ENCODE results near the gene CCDC15.

CCDC15 gene

GRCh38 chr11:125001079-125001778 lies 47.2 kb downstream of the CCDC15 start:
- ATAC-seq = no peak

GRCh38 chr11:125001849-125002248 lies 47.8 kb downstream of the CCDC15 start:
- TF ChIP-seq TOX (CRISPR knock-in tag; IDR thresholded peaks at IDR 0.05; ENCODE audit: borderline replicate concordance) = no peak
- TF ChIP-seq TCF4 (CRISPR knock-in tag; IDR thresholded peaks at IDR 0.05; ENCODE audit: borderline replicate concordance) = no peak
- no peak for TF ChIP-seq ZNF8 (CRISPR knock-in tag; IDR thresholded peaks at IDR 0.05)
- TF ChIP-seq ARNTL (CRISPR knock-in tag; IDR thresholded peaks at IDR 0.05; ENCODE audit: borderline replicate concordance, low read depth) = no peak
- TF ChIP-seq CSDC2 (CRISPR knock-in tag; IDR thresholded peaks at IDR 0.05) = no peak
- TF ChIP-seq ZFP3 (CRISPR knock-in tag; IDR thresholded peaks at IDR 0.05) = no peak
- no peak for TF ChIP-seq GLIS3 (CRISPR knock-in tag; IDR thresholded peaks at IDR 0.05)
- TF ChIP-seq, protein P1, sequence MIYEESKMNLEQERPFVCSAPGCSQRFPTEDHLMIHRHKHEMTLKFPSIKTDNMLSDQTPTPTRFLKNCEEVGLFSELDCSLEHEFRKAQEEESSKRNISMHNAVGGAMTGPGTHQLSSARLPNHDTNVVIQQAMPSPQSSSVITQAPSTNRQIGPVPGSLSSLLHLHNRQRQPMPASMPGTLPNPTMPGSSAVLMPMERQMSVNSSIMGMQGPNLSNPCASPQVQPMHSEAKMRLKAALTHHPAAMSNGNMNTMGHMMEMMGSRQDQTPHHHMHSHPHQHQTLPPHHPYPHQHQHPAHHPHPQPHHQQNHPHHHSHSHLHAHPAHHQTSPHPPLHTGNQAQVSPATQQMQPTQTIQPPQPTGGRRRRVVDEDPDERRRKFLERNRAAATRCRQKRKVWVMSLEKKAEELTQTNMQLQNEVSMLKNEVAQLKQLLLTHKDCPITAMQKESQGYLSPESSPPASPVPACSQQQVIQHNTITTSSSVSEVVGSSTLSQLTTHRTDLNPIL (CRISPR knock-in tag; IDR thresholded peaks at IDR 0.05; ENCODE audit: low read depth) = no peak
- TF ChIP-seq, protein P2, sequence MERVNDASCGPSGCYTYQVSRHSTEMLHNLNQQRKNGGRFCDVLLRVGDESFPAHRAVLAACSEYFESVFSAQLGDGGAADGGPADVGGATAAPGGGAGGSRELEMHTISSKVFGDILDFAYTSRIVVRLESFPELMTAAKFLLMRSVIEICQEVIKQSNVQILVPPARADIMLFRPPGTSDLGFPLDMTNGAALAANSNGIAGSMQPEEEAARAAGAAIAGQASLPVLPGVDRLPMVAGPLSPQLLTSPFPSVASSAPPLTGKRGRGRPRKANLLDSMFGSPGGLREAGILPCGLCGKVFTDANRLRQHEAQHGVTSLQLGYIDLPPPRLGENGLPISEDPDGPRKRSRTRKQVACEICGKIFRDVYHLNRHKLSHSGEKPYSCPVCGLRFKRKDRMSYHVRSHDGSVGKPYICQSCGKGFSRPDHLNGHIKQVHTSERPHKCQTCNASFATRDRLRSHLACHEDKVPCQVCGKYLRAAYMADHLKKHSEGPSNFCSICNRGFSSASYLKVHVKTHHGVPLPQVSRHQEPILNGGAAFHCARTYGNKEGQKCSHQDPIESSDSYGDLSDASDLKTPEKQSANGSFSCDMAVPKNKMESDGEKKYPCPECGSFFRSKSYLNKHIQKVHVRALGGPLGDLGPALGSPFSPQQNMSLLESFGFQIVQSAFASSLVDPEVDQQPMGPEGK (CRISPR knock-in tag; IDR thresholded peaks at IDR 0.05; ENCODE audit: borderline replicate concordance) = no peak
- TF ChIP-seq, protein P3, sequence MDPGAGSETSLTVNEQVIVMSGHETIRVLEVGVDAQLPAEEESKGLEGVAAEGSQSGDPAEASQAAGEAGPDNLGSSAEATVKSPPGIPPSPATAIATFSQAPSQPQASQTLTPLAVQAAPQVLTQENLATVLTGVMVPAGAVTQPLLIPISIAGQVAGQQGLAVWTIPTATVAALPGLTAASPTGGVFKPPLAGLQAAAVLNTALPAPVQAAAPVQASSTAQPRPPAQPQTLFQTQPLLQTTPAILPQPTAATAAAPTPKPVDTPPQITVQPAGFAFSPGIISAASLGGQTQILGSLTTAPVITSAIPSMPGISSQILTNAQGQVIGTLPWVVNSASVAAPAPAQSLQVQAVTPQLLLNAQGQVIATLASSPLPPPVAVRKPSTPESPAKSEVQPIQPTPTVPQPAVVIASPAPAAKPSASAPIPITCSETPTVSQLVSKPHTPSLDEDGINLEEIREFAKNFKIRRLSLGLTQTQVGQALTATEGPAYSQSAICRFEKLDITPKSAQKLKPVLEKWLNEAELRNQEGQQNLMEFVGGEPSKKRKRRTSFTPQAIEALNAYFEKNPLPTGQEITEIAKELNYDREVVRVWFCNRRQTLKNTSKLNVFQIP (CRISPR knock-in tag; IDR thresholded peaks at IDR 0.05; ENCODE audit: borderline replicate concordance, low read depth) = no peak
- no peak for TF ChIP-seq ESRRG (CRISPR knock-in tag; IDR thresholded peaks at IDR 0.05)
- no peak for TF ChIP-seq BACH2 (CRISPR knock-in tag; IDR thresholded peaks at IDR 0.05; ENCODE audit: borderline replicate concordance)
- TF ChIP-seq, protein P4, sequence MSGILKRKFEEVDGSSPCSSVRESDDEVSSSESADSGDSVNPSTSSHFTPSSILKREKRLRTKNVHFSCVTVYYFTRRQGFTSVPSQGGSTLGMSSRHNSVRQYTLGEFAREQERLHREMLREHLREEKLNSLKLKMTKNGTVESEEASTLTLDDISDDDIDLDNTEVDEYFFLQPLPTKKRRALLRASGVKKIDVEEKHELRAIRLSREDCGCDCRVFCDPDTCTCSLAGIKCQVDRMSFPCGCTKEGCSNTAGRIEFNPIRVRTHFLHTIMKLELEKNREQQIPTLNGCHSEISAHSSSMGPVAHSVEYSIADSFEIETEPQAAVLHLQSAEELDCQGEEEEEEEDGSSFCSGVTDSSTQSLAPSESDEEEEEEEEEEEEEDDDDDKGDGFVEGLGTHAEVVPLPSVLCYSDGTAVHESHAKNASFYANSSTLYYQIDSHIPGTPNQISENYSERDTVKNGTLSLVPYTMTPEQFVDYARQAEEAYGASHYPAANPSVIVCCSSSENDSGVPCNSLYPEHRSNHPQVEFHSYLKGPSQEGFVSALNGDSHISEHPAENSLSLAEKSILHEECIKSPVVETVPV (CRISPR knock-in tag; IDR thresholded peaks at IDR 0.05) = no peak
- TF ChIP-seq SNAI2 (CRISPR knock-in tag; IDR thresholded peaks at IDR 0.05) = no peak
- no peak for TF ChIP-seq ZNF565 (CRISPR knock-in tag; conservative IDR thresholded peaks at IDR 0.05; ENCODE audit: low read depth)
- TF ChIP-seq ZFP30 (CRISPR knock-in tag; IDR thresholded peaks at IDR 0.05) = no peak
- no peak for TF ChIP-seq RARB (CRISPR knock-in tag; IDR thresholded peaks at IDR 0.05)
- no peak for TF ChIP-seq ISL1 (CRISPR knock-in tag; IDR thresholded peaks at IDR 0.05)
- no peak for TF ChIP-seq ZC3H10 (CRISPR knock-in tag; IDR thresholded peaks at IDR 0.05)
- ATAC-seq = no peak

More at GRCh38 chr11:125001079-125001778, 47.2 kb downstream of the CCDC15 start:
- TF ChIP-seq SNAI2 (CRISPR knock-in tag; IDR thresholded peaks at IDR 0.05) (no peak), RARB (CRISPR knock-in tag; IDR thresholded peaks at IDR 0.05) (no peak), ARNTL (CRISPR knock-in tag; IDR thresholded peaks at IDR 0.05; ENCODE audit: borderline replicate concordance, low read depth) (no peak), CSDC2 (CRISPR knock-in tag; IDR thresholded peaks at IDR 0.05) (no peak), PPARA (CRISPR knock-in tag; IDR thresholded peaks at IDR 0.05; ENCODE audit: borderline replicate concordance) (no peak), ESRRG (CRISPR knock-in tag; IDR thresholded peaks at IDR 0.05) (no peak), ZNF565 (CRISPR knock-in tag; conservative IDR thresholded peaks at IDR 0.05; ENCODE audit: low read depth) (no peak)
- TF ChIP-seq, protein P3 (CRISPR knock-in tag; IDR thresholded peaks at IDR 0.05; ENCODE audit: borderline replicate concordance, low read depth) = no peak
- TF ChIP-seq, protein P1 (CRISPR knock-in tag; IDR thresholded peaks at IDR 0.05; ENCODE audit: low read depth) = no peak
- TF ChIP-seq, protein P4 (CRISPR knock-in tag; IDR thresholded peaks at IDR 0.05) = no peak

Measured in SK-N-SH treated with all-trans-retinoic acid at 6 μM for 48 hours (cell line).